Measurements from ENCODE around the gene TRIM41. TPM values are rescaled to one million over a fixed set of nuclear protein-coding genes. Genes with fewer than 3 reads are reported as not detected.

TRIM41 gene
- polyA plus RNA-seq, 1 donor (not counting 4 experiments of a cell fraction or from before 2014, with no cell fraction given): 13.4 TPM

DNA sequence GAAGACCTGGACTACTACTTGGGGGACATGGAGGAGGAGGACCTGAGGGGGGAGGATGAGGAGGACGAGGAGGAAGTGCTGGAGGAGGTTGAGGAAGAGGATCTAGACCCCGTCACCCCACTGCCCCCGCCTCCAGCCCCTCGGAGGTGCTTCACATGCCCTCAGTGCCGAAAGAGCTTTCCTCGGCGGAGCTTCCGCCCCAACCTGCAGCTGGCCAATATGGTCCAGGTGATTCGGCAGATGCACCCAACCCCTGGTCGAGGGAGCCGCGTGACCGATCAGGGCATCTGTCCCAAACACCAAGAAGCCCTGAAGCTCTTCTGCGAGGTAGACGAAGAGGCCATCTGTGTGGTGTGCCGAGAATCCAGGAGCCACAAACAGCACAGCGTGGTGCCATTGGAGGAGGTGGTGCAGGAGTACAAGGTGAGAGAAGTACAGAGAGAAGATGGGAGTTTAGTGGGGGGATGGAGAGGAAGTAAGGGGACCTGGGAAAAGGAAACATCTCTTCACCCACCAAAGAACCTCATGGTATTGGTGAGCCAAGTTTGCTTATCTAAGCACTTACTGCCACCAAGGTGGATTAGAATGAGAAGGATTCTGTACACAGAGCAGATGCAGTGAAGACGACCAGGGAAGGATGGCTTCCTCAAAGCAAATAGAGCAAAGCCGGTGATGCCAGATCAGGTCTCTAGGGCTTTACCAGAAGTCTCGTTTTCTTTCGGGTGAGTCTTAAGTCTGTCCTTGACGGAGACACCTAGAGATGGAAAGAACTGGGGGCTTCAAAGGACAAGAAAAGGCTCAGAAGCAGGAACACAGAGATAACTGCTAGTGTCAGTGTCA, 1.5 kb downstream of the TRIM41 start:
- DNase-seq (ENCODE audit: low read depth, low spot score): no peak
- Histone ChIP-seq H3K9me3 (ENCODE audit: control insufficient read depth, low read depth, low read length) (no peaks in the 10 kb centered on the region), H3K9ac (ENCODE audit: control insufficient read depth, extremely low read depth, insufficient read depth, low read length) (peak overlapping the region; percentile 87), H3K79me2 (ENCODE audit: control insufficient read depth, insufficient read depth, low read length) (peaks cover 24% of the 10 kb centered on the region), H3K4me2 (ENCODE audit: control insufficient read depth, extremely low read depth, insufficient read depth, low read depth, low read length) (peak overlapping the region; percentile 94), H2AFZ (ENCODE audit: control insufficient read depth, low read length) (no peak overlapping the region), H3K27me3 (ENCODE audit: control insufficient read depth, extremely low read depth, insufficient read depth, low read length) (no peaks in the 10 kb centered on the region), H4K20me1 (ENCODE audit: control insufficient read depth, extremely low read depth, insufficient read depth, low read length) (no peaks in the 10 kb centered on the region), H3K4me1 (ENCODE audit: control insufficient read depth, extremely low read depth, insufficient read depth, low read length) (peaks cover 17% of the 10 kb centered on the region), H3K4me3 (ENCODE audit: control insufficient read depth in 2 of 3, extremely low read depth in 1 of 3, insufficient read depth in 2 of 3, low read depth in 1 of 3, low read length in 3 of 3) (peak overlapping the region; percentile 85 to 88 (median 87)), H3K36me3 (ENCODE audit: control insufficient read depth in 2 of 2, extremely low read depth in 1 of 2, insufficient read depth in 2 of 2, low read length in 2 of 2) (peaks cover 13 to 14% of the 10 kb centered on the region in 2 experiments), H3K9me1 (ENCODE audit: control insufficient read depth, extremely low read depth, insufficient read depth, low read length) (peaks cover 4% of the 10 kb centered on the region), H3K27ac (ENCODE audit: control insufficient read depth, insufficient read depth, low read length) (no peak overlapping the region)
- FAIRE-seq: no peak
- TF ChIP-seq, protein P1, sequence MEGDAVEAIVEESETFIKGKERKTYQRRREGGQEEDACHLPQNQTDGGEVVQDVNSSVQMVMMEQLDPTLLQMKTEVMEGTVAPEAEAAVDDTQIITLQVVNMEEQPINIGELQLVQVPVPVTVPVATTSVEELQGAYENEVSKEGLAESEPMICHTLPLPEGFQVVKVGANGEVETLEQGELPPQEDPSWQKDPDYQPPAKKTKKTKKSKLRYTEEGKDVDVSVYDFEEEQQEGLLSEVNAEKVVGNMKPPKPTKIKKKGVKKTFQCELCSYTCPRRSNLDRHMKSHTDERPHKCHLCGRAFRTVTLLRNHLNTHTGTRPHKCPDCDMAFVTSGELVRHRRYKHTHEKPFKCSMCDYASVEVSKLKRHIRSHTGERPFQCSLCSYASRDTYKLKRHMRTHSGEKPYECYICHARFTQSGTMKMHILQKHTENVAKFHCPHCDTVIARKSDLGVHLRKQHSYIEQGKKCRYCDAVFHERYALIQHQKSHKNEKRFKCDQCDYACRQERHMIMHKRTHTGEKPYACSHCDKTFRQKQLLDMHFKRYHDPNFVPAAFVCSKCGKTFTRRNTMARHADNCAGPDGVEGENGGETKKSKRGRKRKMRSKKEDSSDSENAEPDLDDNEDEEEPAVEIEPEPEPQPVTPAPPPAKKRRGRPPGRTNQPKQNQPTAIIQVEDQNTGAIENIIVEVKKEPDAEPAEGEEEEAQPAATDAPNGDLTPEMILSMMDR (optimal IDR thresholded peaks at IDR 0.05 in 1 of 3, IDR thresholded peaks at IDR 0.05 in 1 of 3, conservative IDR thresholded peaks at IDR 0.05 in 1 of 3; ENCODE audit: extremely low read depth in 1 of 3, insufficient read depth in 2 of 3, low read length in 3 of 3): no peak
- TF ChIP-seq EZH2 (IDR thresholded peaks at IDR 0.05; ENCODE audit: low read length): no peak
- dilution Hi-C loops (cut with MboI; ENCODE audit: extremely low pct_ligation_motif_present, low sequenced_read_pairs): no loop called here

DNA sequence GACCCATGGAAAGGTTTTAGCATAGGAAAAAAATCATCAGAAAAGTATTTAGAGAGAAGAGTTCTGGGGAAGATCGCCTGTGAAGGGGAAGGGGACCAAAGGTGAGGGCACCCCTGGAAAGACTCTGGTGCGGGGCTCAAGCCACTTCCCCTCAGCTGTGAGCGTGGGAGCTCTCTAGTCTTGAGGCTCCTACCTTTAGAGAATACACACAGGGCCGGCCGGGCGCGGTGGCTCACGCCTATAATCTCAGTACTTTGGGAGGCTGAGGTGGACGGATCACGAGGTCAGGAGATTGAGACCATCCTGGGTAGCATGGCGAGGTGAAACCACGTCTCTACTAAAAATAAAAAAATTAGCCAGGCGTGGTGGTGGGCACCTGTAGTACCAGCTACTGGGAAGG, 6.9 kb downstream of the TRIM41 start:
- H2AFZ ChIP-seq (ENCODE audit: control insufficient read depth, low read length): no peak overlapping the region

More for the DNA sequence above, 6.9 kb downstream of the TRIM41 start:
- FAIRE-seq: no peak
- no peak for TF ChIP-seq EZH2 (IDR thresholded peaks at IDR 0.05; ENCODE audit: low read length)
- TF ChIP-seq, protein P1 (optimal IDR thresholded peaks at IDR 0.05 in 1 of 3, IDR thresholded peaks at IDR 0.05 in 1 of 3, conservative IDR thresholded peaks at IDR 0.05 in 1 of 3; ENCODE audit: extremely low read depth in 1 of 3, insufficient read depth in 2 of 3, low read length in 3 of 3): no peak
- Histone ChIP-seq H3K79me2 (ENCODE audit: control insufficient read depth, insufficient read depth, low read length) (peaks cover 14% of the 10 kb centered on the region), H3K9me3 (ENCODE audit: control insufficient read depth, low read depth, low read length) (no peaks in the 10 kb centered on the region), H3K36me3 (ENCODE audit: control insufficient read depth in 2 of 2, extremely low read depth in 1 of 2, insufficient read depth in 2 of 2, low read length in 2 of 2) (peaks cover 26 to 28% of the 10 kb centered on the region in 2 experiments), H4K20me1 (ENCODE audit: control insufficient read depth, extremely low read depth, insufficient read depth, low read length) (peaks cover 6% of the 10 kb centered on the region), H3K27ac (ENCODE audit: control insufficient read depth, insufficient read depth, low read length) (no peak overlapping the region), H3K9ac (ENCODE audit: control insufficient read depth, extremely low read depth, insufficient read depth, low read length) (no peak overlapping the region), H3K27me3 (ENCODE audit: control insufficient read depth, extremely low read depth, insufficient read depth, low read length) (no peaks in the 10 kb centered on the region), H3K4me2 (ENCODE audit: control insufficient read depth, extremely low read depth, insufficient read depth, low read depth, low read length) (no peak overlapping the region), H3K9me1 (ENCODE audit: control insufficient read depth, extremely low read depth, insufficient read depth, low read length) (peaks cover 4% of the 10 kb centered on the region), H3K4me3 (ENCODE audit: control insufficient read depth in 2 of 3, extremely low read depth in 1 of 3, insufficient read depth in 2 of 3, low read depth in 1 of 3, low read length in 3 of 3) (no peak overlapping the region), H3K4me1 (ENCODE audit: control insufficient read depth, extremely low read depth, insufficient read depth, low read length) (peaks cover 5% of the 10 kb centered on the region)
- dilution Hi-C loops (cut with MboI; ENCODE audit: extremely low pct_ligation_motif_present, low sequenced_read_pairs): no loop called here
- no peak for DNase-seq (ENCODE audit: low read depth, low spot score)

Measured in keratinocyte (primary cell).